ENCODE results near the gene ATR. TPM values are rescaled to one million over a fixed set of nuclear protein-coding genes. Genes with fewer than 3 reads are reported as not detected.

Gene ATR
- polyA plus RNA-seq, 2 of the 4 experiments (the other 2 are of a cell fraction): 13.9 to 36.2 TPM

GRCh38 chr3:142602619-142603385, 24.3 kb upstream of the ATR start (continued):
- no peak for TF ChIP-seq CTCF (IDR thresholded peaks at IDR 0.05)
- TF ChIP-seq ZC3H11A (IDR thresholded peaks at IDR 0.05): no peak

GRCh38 chr3:142601713-142602112, 23.2 kb upstream of the ATR start:
- CTCF ChIA-PET: interaction anchor here (1.2 to 1.6 kb wide), 4 partner anchors 9 to 227 kb away, joined by 3 to 6 read pairs (median 5); no protein-coding TSS in a partner anchor
- FAIRE-seq (no peak), DNase-seq (ENCODE audit: low read depth in 1 of 2, low spot score in 1 of 2) (no peak), ATAC-seq (no peak)
- 94% methylated on average over 4 of the region's 4 CpGs for WGBS (ENCODE audit: missing lambda C conversion rate)
- Histone ChIP-seq H3K4me2 (no peak overlapping the region), H3K4me1 (peaks cover 11% of the 10 kb centered on the region), H3K4me3 (no peak overlapping the region), H3K27ac (no peak overlapping the region), H3K9me3 (no peaks in the 10 kb centered on the region)
- POLR2A ChIA-PET: interaction anchor here (0.7 kb wide), 2 partner anchors 399 to 401 kb away, joined by 4 to 6 read pairs; partner anchors contain the start of gene U2SURP
- TF ChIP-seq FOSB (CRISPR knock-in tag; IDR thresholded peaks at IDR 0.05) (no peak), CBX2 (IDR thresholded peaks at IDR 0.05; ENCODE audit: borderline replicate concordance, low read depth) (no peak), MYC (IDR thresholded peaks at IDR 0.05; ENCODE audit: borderline replicate concordance, low read length) (no peak), HOXB5 (CRISPR knock-in tag; IDR thresholded peaks at IDR 0.05) (no peak), EP300 (IDR thresholded peaks at IDR 0.05) (no peak), RFX5 (IDR thresholded peaks at IDR 0.05) (no peak), PBX3 (IDR thresholded peaks at IDR 0.05) (no peak), FOXS1 (CRISPR knock-in tag; IDR thresholded peaks at IDR 0.05) (no peak), POLR2A (IDR thresholded peaks at IDR 0.05; ENCODE audit: low read length) (no peak), E2F6 (IDR thresholded peaks at IDR 0.05; ENCODE audit: borderline replicate concordance, low read depth) (no peak), ATOH8 (CRISPR knock-in tag; IDR thresholded peaks at IDR 0.05; ENCODE audit: low read depth) (no peak)

GRCh38 chr3:142597906-142598305, 19.4 kb upstream of the ATR start:
- 40% methylated on average over 3 of the region's 3 CpGs for WGBS (ENCODE audit: missing lambda C conversion rate)
- H3K4me2 ChIP-seq: peak overlapping the region; percentile 83
- H3K27ac ChIP-seq: peak overlapping the region in 1 of 2 experiments; percentile 46; a peak in 2 of 6 replicates
- DNase-seq (ENCODE audit: low read depth in 1 of 2, low spot score in 1 of 2) (no peak), ATAC-seq (no peak), FAIRE-seq (no peak)
- ChIA-PET CTCF (interaction anchor here (1.3 to 1.8 kb wide), 6 partner anchors 9 to 231 kb away, joined by 3 to 10 read pairs (median 4); no protein-coding TSS in a partner anchor), POLR2A (interaction anchor here (0.6 to 3.0 kb wide), 3 partner anchors 19 to 126 kb away, joined by 3 to 19 read pairs (median 7); partner anchors contain the start of genes ATR and TRPC1)
- H3K9me3 ChIP-seq: no peaks in the 10 kb centered on the region
- H3K4me3 ChIP-seq: no peak overlapping the region
- TF ChIP-seq HMGXB4 (CRISPR knock-in tag; IDR thresholded peaks at IDR 0.05; ENCODE audit: borderline replicate concordance): no peak
- TF ChIP-seq GATA3 (IDR thresholded peaks at IDR 0.05; ENCODE audit: borderline replicate concordance): no peak
- TF ChIP-seq BHLHE40 (IDR thresholded peaks at IDR 0.05; ENCODE audit: low read depth, low read length): no peak
- peaks cover 17% of the 10 kb centered on the region for H3K4me1 ChIP-seq
